HEK293 (cell line): ENCODE results near the gene ZCCHC24.

Experiments
- EGR2 ChIP-seq: fragments of 450-650 bp; formaldehyde crosslinking; IDR thresholded peaks from 2 replicates; pipeline ENCODE4 v1.5.1; 2016; ENCODE audit warnings: low read depth, missing biosample characterization, missing genetic modification characterization
- YY1 ChIP-seq: fragments of 450-650 bp; formaldehyde crosslinking; IDR thresholded peaks from 2 replicates; pipeline ENCODE4 v1.5.1; 2018; ENCODE audit warnings: missing biosample characterization, missing genetic modification characterization
- ZNF169 ChIP-seq: fragments of 450-650 bp; formaldehyde crosslinking; IDR thresholded peaks from 2 replicates; pipeline ENCODE4 v1.5.1; 2016; ENCODE audit warnings: missing biosample characterization, missing genetic modification characterization
- ZNF324 ChIP-seq: fragments of 450-650 bp; formaldehyde crosslinking; IDR thresholded peaks from 2 replicates; pipeline ENCODE4 v1.5.1; 2016; ENCODE audit warnings: missing biosample characterization, missing genetic modification characterization
- ZNF548 ChIP-seq: fragments of 450-650 bp; formaldehyde crosslinking; IDR thresholded peaks from 2 replicates; pipeline ENCODE4 v1.5.1; 2016; ENCODE audit warnings: missing biosample characterization, missing genetic modification characterization
- ZNF560 ChIP-seq: fragments of 450-650 bp; formaldehyde crosslinking; IDR thresholded peaks from 2 replicates; pipeline ENCODE4 v1.5.1; 2017; ENCODE audit warnings: missing biosample characterization, missing genetic modification characterization, borderline replicate concordance
- TF ChIP-seq, protein P1 (sequence below): fragments of 450-650 bp; formaldehyde crosslinking; IDR thresholded peaks from 2 replicates; pipeline ENCODE4 v1.5.1; 2016; ENCODE audit warnings: missing biosample characterization, missing genetic modification characterization
- TF ChIP-seq, protein P2 (sequence below): fragments of 450-650 bp; formaldehyde crosslinking; IDR thresholded peaks from 2 replicates; pipeline ENCODE4 v1.5.1; 2016; ENCODE audit warnings: missing biosample characterization, missing genetic modification characterization

- no peak for TF ChIP-seq EGR2
- TF ChIP-seq, protein P1, sequence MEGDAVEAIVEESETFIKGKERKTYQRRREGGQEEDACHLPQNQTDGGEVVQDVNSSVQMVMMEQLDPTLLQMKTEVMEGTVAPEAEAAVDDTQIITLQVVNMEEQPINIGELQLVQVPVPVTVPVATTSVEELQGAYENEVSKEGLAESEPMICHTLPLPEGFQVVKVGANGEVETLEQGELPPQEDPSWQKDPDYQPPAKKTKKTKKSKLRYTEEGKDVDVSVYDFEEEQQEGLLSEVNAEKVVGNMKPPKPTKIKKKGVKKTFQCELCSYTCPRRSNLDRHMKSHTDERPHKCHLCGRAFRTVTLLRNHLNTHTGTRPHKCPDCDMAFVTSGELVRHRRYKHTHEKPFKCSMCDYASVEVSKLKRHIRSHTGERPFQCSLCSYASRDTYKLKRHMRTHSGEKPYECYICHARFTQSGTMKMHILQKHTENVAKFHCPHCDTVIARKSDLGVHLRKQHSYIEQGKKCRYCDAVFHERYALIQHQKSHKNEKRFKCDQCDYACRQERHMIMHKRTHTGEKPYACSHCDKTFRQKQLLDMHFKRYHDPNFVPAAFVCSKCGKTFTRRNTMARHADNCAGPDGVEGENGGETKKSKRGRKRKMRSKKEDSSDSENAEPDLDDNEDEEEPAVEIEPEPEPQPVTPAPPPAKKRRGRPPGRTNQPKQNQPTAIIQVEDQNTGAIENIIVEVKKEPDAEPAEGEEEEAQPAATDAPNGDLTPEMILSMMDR (tag by site-specific recombination), result no peak
- no peak for TF ChIP-seq ZNF324 (tag by site-specific recombination)
- TF ChIP-seq, protein P2, sequence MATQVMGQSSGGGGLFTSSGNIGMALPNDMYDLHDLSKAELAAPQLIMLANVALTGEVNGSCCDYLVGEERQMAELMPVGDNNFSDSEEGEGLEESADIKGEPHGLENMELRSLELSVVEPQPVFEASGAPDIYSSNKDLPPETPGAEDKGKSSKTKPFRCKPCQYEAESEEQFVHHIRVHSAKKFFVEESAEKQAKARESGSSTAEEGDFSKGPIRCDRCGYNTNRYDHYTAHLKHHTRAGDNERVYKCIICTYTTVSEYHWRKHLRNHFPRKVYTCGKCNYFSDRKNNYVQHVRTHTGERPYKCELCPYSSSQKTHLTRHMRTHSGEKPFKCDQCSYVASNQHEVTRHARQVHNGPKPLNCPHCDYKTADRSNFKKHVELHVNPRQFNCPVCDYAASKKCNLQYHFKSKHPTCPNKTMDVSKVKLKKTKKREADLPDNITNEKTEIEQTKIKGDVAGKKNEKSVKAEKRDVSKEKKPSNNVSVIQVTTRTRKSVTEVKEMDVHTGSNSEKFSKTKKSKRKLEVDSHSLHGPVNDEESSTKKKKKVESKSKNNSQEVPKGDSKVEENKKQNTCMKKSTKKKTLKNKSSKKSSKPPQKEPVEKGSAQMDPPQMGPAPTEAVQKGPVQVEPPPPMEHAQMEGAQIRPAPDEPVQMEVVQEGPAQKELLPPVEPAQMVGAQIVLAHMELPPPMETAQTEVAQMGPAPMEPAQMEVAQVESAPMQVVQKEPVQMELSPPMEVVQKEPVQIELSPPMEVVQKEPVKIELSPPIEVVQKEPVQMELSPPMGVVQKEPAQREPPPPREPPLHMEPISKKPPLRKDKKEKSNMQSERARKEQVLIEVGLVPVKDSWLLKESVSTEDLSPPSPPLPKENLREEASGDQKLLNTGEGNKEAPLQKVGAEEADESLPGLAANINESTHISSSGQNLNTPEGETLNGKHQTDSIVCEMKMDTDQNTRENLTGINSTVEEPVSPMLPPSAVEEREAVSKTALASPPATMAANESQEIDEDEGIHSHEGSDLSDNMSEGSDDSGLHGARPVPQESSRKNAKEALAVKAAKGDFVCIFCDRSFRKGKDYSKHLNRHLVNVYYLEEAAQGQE, result no peak
- TF ChIP-seq ZNF560 (tag by site-specific recombination), result no peak
- TF ChIP-seq ZNF169 (tag by site-specific recombination), result no peak
- no peak for TF ChIP-seq ZNF548 (tag by site-specific recombination)
- TF ChIP-seq YY1 (tag by site-specific recombination), result no peak
Observed at GRCh38 chr10:79381804-79382221, 63.6 kb downstream of the ZCCHC24 start.
